CD4-positive, alpha-beta T cell treated with Interleukin-15 for 1 hour (primary cell): ENCODE data around the gene SCUBE1.

Source experiments
- DNase-seq: peaks from one replicate; pipeline ENCODE4 v3.0.0-alpha.2; 2020

Gene SCUBE1

DNA sequence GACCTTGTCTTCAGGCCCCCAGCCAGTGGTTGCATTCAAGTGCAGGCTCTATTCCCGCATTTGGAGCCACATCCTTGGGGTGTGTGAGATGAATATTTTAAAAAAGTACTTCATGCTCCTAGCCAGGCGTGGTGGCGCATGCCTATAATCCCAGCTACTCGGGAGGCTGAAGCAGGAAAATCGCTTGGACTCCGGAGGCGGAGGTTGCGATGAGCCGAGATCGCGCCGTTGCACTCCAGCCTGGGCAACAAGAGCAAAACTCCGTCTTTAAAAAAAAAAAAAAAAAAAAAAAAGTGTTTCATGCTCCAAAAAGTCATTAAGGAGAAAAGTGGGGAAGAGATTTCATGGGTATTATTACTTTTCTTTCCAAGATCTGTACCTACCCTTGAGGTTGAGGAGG lies 18.0 kb downstream of the SCUBE1 start:
- no peak for DNase-seq

DNA sequence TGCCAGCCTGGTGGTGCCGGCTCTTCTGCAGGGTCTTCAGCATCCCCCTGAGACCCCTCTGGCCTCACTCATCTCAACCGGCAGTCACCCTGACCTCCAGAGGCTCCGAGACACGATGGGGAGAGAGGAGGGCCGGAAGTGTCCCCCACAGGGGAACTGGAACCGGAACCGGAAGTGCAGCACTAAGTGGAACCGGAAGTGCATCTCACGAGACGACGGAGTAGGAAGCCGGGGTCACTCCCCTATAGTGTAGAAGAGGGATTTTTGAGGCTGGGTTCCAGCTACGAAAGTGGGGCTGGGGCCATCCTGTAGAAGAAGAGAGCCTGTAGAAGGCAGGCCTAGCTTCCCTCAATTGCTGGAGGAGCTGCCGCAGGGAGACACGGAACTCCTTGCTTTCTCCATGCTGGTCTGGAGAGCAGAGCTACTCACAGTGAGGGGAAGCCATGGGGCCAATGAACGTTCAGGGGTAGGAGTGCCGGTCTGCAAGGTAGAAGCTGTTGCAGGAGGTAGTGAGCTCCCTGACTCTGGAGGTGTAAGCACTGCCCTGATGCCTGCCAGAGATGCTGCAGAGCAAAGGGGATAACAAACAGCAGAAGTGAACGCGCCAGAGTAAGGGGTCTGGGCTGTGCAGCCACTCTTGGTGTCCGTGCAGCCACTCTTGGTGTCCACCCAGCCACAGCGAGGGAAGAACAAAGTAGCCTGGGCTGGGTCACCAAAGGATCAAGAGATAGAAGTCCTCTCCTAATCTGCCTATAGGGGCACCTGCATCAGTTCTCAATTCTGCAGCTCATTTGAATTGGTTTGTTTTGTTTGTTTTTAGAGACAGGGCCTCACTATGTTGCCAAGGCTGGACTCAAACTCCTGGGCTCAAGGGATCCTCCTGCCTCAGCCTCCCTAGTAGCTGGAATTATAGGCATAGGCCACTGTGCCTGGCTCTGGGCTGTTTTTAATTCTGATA lies 21.9 kb downstream of the SCUBE1 start:
- DNase-seq = no peak

DNA sequence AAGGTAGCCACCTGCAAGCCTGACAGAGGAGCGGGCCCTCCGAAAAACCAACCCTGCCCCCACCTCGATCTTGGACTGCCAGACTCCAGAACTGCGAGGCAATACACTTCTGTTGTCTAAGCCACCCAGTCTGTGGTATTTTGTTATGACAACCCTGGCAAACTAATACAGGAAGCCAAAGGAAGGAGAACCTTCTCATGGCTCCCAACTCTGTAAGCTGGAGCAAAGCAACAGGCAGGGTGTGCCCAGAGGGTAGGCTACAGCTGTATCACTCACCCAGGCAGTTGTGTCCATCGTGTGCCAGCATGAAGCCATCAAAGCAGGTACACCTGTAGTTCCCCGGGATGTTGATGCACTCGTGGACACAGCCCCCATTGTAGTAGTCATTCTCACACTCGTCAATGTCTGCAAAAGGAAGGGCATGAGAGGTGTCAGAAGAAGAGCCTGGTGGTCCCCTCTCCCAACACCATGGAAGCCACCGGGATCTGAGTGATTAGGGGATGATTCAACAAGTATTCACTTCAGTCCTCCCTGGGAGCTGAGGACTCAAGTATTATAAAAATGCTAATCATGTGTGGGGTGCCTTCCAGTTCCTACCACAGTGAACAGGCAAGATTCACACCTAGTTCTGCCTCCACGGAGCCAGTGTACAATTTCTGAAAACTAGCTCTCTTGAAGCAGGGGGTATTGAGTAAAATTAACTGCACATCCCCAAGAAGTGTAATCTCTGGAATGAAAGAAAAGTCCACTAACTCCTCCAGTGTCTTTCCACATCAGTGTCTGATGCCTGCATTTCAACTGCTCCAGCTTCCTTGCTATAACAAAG lies 23.3 kb downstream of the SCUBE1 start:
- DNase-seq = no peak

DNA sequence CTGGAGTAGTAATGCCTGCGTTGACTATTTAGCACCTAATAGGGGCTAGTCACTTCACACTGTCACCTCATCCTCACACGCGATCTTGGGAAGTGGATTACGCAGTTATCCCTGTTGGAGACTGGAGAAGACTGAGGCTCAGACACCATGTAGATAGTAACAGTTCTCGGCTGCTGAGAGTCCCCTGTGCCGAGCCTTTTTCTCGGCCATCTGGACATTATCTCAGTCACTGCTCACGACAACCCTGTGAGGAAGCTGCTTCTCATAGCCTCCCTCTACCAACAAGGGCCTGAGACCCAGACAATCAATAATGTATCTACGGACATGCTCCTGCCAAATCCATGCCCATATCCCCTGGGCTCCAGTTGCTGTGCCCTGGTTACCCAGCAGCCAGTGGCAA lies 25.9 kb downstream of the SCUBE1 start:
- DNase-seq = no peak

DNA sequence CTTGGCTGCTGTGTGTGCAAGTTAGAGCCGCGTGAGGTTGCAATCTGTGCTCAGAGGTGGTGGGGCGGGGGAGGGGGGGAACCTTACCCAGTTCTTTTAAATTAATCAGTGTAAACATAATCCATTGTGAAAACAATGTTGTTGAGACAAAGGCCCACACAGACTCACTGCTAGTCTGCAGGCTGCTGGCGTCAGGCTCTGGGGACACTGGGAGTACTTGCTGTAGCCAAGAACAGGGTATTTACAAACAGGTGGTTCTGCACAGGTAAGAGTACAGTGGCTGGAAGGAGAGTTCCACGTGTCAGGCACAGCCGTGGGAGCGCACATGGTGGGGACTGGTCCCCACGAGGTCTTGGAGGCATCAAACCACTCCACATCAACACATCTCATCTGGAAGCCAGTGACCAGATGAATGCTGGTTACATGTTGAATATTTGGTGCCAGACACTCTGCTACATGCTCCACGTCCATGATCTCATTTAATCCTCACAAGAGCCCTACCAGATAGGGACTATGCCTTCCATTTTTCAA lies 27.4 kb downstream of the SCUBE1 start:
- no peak for DNase-seq

DNA sequence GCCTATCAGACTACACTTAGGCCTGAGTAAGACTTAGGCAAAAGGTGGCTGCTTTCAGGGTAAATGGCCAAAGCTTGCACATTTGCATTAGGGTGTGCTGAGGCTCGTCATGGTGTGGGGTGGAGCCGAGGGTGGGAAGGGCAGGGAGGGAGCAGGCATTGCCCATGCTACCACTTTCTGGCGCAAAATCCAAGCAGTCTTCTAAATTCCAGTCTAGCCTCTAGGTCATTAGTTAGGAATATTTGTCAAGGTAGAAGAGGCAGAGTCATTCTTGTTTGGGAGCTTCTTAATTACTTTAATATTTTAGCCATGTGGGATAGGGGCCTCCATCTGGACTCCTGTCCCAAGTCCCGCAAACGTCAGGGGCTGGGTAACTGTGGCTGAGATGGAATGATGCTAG lies 28.6 kb downstream of the SCUBE1 start:
- no peak for DNase-seq

DNA sequence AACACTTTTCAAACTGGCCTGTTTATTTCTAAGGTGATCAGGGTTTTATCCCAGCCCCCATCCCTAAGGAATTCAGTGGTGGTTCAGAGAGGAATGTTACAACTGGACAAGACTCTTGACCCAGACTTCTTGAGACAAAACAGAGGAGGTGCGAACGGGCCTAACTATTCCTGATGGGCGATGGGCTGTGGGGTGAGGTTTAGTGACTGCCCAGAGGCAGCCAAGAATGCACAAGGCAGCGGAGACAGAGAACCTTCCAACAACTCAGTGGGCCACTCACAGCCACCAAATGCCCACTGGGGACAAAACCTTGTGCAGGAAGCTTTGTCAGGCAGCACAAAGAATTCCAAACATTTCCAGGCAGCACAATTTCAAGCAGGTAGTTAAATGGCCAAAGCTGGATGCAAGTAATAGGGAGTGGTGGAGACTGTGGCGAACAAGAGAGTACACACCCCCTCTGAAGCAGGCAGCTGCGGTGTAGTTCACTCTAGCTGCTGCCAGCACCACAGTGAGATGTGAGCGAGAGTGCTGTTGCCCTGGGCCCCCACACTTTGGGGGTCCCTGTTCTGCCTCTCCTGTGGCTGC lies 29.2 kb downstream of the SCUBE1 start:
- no peak for DNase-seq

DNA sequence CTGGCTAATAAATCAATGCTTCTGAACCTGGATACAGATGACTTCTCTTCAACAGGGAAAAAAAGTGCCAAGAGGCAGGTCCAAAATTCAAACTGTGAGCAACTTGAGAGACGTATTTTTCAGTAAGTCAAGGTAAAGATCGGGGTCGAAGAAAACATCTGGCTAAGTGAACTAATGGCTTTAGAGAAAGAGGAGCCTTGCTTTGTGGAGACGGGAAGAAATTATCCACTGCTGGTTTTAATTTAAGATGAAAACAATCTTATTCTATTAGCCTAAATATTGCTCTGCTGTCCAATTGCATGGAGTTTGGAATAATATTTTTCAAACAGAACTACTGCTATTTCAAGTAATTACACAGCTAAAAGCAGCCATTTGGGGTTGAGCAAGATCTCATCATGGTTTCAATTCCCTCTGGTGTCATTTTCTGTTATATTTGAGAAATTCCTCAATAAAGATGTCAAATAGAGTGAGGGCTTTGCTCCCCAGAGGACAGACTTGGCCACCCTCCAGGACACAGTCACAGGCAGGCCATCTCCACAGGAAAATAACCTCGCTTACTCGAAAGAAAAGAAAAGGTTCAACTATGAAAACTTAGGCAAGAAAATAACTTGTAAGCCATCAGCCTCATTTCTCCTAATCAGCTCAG lies 29.8 kb downstream of the SCUBE1 start:
- DNase-seq = no peak

DNA sequence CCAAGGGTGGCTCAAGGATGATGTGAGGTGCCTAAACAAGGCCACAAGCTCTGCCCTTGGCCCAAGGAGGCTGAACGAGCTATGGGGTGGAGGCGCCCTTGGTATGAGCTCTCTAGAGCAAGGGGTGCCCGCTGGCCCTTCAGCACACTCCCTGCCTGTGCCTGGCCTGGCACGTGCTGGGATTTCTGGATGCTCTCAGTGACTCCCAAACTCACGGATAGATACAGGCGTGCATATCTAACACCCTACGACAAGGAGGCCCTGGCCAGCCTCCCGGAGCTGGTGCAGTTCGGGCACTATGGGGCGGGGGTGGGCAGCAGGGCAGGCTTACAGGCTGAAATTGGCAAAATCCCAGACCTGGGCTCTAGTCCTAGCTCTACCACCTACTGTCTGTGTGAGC lies 30.6 kb downstream of the SCUBE1 start:
- DNase-seq = no peak

DNA sequence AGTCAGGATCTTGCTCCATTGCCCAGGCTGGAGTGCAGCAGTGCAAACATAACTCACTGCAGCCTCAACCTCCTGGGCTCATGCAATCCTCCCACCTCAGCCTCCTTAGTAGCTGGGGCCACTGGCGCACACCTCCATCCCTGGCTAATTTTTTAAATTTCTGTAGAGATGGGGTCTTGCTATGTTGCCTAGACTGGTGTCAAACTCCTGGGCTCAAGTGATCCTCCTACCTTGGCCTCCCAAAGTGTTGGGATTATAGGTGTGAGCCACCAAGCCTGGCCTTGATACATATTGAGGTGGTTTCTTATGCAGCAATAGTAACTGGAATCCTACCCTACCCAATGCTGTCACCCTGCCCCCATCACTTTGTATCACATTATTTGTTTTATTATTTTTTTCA lies 32.4 kb downstream of the SCUBE1 start:
- no peak for DNase-seq

DNA sequence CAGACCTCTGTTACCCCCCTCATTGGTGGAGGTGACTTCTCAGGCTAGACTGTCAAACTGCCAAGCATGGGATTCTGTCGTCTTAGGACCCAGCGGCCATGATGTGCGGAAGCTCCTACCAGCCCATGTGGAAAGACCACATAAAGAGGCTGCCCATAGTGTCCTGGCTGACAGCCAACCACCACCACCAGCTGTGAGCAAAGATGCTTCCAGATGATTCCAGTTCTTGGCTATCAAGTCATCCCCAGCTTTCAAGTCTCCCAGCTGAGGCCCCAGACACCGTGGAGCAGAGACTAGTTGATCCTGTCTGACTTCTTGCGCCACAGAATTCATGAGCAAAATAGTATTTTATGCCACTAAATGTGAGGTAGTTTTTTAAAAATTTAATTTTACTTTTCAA lies 32.9 kb downstream of the SCUBE1 start:
- no peak for DNase-seq

DNA sequence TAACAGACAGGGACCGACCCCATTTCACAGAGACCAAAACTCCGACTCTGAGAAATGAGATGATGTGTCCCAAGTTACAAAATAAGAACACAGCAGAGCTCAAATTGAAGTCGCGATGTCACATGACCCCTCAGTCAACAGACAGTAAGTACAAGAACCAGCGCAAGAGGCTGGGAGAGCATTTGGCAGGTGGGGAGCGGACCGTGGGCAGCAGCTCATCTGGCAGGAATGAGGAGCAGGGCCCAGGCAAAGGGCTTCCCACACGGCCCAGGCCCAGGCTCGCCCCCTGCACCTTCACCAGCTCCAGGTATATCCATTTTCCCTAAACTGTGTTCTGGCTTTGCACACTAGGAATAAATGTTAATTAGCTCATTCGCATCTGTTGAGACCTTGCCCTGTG lies 34.3 kb downstream of the SCUBE1 start:
- DNase-seq = no peak

DNA sequence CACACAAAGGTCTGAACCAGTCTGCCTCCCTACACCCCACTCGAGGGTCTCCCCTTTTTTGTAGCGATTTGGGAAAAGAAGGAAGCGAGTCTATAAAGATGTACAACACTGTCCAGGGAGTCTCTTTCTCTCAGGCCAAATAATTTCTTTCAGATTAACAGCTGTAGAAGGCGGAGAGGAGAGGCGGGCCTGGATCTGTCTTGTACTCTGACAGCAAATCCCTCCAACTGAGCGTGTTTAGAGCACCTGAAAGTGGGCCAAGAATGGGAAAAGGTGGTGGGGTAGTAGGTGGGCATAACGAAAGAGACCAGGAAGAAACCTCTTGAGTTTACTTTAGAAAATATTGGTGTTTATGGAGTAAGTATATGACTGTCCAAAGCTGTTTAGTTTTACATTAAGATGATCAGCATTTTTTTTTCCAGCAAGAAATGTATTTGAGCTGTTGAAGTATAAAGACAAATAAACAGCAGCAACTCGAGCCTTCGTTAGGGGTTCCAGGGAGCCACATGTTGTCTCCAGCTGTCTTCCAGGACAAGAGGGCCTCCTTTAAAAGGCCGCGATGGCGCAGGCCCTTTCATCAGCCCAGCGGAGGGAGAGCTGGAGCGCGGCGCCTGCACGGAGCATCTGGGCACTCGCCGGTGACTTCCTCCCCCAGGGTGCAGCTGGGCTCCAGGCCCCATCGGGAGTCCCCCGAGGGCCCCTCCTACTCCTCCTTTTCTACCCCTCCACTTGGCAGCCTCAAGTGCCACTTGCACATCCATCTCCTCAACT lies 34.9 kb downstream of the SCUBE1 start:
- DNase-seq = no peak

DNA sequence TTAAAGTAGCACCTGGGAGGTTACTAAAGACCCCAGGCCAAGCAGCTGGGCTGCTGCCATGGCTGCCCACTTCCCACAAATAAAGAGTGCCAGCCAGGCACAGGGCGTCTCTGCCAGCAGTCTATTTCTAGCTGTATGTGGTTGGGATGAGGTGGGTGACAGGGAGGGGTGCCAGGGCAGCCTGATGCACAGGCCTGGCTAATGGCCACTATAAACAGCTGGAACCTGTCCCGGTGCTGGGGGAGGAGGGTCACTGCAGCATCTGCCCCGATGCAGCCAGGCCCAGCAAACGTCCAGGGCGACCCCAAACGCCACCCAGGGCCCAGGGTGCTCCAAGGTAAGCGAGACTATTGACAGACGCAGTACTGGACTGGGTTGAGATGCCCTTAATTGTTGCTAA lies 37.4 kb downstream of the SCUBE1 start:
- no peak for DNase-seq

DNA sequence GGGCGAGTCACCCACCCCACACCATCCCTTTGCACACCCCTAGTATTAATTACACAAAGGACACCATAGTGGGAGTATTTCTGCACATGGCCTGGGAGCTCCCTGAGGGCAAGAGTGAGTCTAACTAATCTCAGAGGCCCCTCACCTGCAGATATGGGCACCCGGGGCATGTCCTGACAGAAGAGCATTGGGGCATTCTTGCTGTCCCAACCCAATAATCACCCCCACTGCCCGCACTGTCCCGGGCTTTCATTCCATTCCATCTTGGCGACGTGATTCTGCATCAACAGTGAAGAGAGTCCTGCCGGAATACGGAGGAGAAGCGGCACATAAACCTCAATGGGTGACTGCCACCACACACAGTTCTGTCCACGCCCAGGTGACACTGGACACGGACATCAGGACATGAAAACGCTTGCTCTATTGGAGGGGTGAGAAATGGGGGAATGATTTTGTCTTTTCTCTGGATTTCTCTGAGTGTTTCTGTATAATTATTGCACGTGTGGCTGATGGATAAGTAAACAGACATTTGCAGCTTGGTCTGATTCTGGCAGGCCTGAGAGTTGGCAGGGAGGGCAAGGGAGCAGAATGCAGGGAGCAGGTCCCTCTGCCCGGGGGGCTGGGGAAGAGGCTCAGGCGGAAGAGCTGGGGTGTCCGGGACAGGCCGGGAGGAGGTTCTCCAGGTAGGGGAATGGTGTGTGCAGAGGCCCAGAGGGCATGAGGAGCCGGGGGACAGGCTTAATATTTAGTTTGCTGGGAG lies 38.2 kb downstream of the SCUBE1 start:
- no peak for DNase-seq

DNA sequence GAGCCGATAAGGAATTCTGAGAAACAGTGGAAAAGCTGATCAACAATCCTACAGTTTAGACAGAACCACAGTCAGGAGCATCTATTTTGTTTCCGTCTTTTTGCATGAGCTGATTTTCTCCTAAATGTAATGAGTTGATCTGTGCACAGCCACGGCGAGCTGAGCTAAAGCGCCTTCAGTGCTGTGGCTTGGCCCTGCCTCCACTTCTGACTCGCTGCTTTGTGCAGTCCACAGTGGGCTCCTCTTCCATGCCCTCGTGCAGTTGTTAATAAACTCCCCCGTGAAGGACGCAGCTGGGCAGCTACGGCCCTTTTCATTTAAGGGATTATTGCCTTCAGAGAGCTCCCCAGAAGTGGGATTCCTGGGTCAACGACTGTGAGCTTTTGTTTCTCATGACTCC lies 39.4 kb downstream of the SCUBE1 start:
- no peak for DNase-seq

DNA sequence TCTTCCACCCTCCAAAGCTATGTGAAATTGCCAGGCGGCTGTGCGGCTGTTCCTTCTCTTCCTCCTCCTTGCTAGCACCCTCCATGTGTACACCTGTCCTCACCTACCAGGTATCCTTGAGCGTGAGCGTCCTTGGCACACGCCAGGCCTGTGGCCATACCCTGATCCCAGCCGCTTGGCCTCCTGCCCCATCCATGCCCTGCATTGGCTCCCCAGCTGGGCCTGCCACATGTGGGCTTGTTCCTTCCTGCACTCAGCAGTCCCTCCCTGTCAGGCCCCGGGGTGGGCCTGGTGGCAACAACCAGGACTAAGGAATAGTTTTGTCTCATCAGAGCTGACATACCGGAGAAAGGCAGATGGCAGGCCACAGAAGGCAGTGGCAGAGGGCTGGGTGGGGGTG lies 40.0 kb downstream of the SCUBE1 start:
- DNase-seq = no peak

DNA sequence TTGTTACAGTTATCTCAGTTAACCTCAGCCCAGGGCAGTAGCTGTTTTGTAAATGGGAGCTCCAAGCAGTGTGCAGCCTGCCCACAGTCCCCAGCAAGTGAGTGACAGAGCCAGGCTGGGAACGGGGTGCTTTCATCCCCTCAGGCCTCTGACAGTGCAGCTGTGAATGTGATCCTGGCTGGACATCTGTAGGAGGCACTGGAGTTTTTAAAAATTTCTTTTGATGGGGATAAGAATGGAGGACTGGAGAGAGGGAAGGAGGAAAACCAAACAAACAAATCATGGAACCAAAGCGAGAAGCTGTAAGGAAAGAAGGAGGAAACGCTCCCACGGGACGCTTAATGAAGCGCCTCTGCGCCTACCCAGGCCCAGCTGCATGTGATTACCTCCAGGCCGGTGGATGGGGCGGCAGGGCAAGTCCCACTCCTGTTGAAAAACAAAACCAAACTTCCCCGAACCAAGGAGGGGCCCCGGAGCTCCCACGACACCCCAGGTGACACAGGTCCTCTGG lies 40.6 kb downstream of the SCUBE1 start:
- DNase-seq = no peak

DNA sequence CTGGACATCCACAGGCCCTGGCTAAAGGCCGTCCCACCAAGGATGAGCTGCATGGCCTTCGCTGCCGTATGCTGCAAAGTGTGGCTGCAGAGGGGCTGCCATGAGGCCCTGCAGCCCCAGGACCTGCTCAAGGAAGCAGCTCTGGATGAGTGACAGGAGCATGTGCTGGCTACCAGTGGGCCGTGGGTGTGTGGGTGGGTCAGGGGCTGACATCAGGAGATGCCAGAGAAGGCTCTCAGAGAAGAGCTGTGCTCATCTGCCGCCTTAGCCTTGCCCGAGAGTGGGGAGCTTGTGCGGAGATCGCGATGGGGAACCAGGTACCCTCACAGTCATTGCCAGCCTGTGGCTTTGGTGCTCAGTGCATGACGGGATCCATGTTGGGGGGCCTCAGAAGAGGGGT lies 41.3 kb downstream of the SCUBE1 start:
- DNase-seq = no peak

DNA sequence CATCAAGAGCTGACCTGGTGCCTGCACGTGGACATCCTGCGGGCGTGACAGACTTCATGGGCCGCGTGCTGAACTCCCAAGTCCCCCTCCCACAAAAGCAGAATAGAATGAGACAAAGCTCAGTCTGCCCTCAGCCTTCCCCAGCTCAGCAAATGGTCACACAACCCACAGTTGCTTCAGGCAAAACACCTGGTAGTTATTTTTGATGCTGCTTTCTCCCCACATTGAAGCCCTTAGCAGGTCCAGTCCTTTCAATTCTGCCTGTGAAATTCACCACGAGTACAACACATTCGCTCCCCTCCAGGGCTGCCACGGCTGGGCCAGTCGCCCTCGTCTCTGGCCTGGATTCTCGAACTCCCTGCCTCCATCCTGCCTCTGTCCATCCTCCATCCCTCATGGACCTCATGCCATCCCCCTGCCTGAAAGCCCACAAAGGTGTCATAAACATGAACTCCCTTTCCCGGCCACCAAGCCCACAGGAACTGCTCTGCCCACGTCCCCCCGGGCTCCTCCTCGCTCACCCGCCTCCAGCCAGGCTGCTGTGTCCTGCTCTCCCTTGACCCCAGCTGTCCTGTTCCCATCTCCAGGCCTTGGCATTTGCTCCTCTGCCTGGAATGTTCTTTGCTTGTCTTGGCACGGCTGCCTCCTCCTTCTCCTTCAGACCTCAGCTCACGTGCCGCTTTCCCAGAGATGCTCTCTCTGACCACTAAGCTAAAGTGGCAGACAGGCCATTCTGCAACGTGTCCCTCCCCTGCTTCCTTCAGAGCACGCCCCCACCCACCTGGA lies 42.1 kb downstream of the SCUBE1 start:
- DNase-seq = no peak
